Common myeloid progenitor, CD34-positive (primary cell): Measurements from ENCODE around the gene RPL7L1.

Source experiments
- CTCF ChIA-PET: fragments of 350-600 bp; sonication (Branson Sonifier 250); formaldehyde crosslinking; loops from one replicate; lab custom pipeline; 2021; ENCODE audit warnings: antibody characterized with exemption; lab: Charles Lee
- POLR2A ChIA-PET: fragments of 350-600 bp; sonication (Branson Sonifier 250); formaldehyde crosslinking; loops from one replicate; lab custom pipeline; 2021; ENCODE audit warnings: antibody characterized with exemption; lab: Charles Lee
- DNase-seq, 3 donors: peaks; one replicate each; pipeline versions ENCODE4 v3.0.0 to v3.0.0-alpha.2; 2013
- H3K27ac ChIP-seq, 2 experiments: 1 replicate in 1 of 2; 2 replicates in 1 of 2; pipeline ENCODE4 v1.7.0; 2013; ENCODE audit warnings: inconsistent platforms in 2 of 2, low read length in 2 of 2, mild to moderate bottlenecking in 2 of 2, low read depth in 1 of 2, moderate library complexity in 1 of 2; ENCODE audit not compliant: severe bottlenecking in 2 of 2, insufficient read depth in 1 of 2, poor library complexity in 1 of 2
- H3K27me3 ChIP-seq, 5 experiments: replicated peaks in 2 of 5; 1 replicate in 3 of 5; 2 replicates in 2 of 5; pipeline versions ENCODE4 v1.6.1 to v1.7.0; 2013; ENCODE audit warnings: low read length in 4 of 5, mild to moderate bottlenecking in 2 of 5, moderate library complexity in 2 of 5, inconsistent platforms in 1 of 5; ENCODE audit not compliant: insufficient read depth in 5 of 5, control insufficient read depth in 4 of 5
- H3K36me3 ChIP-seq, 4 experiments: 1 replicate in 2 of 4; 2 replicates in 2 of 4; pipeline versions ENCODE4 v1.6.1 to v1.7.0; 2013; ENCODE audit warnings: low read length in 3 of 4, control low read depth in 1 of 4, mild to moderate bottlenecking in 1 of 4; ENCODE audit not compliant: control insufficient read depth in 4 of 4, insufficient read depth in 4 of 4
- H3K4me1 ChIP-seq, 4 experiments: 1 replicate in 3 of 4; 2 replicates in 1 of 4; pipeline versions ENCODE4 v1.6.1 to v1.7.1; 2013; ENCODE audit warnings: low read length in 3 of 4, mild to moderate bottlenecking in 3 of 4, control low read depth in 1 of 4, inconsistent platforms in 1 of 4, moderate library complexity in 1 of 4; ENCODE audit not compliant: control insufficient read depth in 4 of 4, insufficient read depth in 4 of 4; ENCODE audit errors: control extremely low read depth in 1 of 4
- H3K4me3 ChIP-seq, 7 experiments: 1 replicate in 4 of 7; 2 replicates in 3 of 7; pipeline versions ENCODE4 v1.5.1 to v1.7.0; 2013; ENCODE audit warnings: mild to moderate bottlenecking in 7 of 7, low read length in 6 of 7, moderate library complexity in 6 of 7, inconsistent platforms in 2 of 7, low read depth in 2 of 7, control low read depth in 1 of 7; ENCODE audit not compliant: insufficient read depth in 4 of 7, control insufficient read depth in 1 of 7; ENCODE audit errors: extremely low read depth in 1 of 7
- H3K9me3 ChIP-seq, 5 experiments: 1 replicate in 4 of 5; 2 replicates in 1 of 5; pipeline versions ENCODE4 v1.6.1 to v1.7.1; 2013; ENCODE audit warnings: low read length in 4 of 5, mild to moderate bottlenecking in 2 of 5, inconsistent platforms in 1 of 5, low read depth in 1 of 5, moderate library complexity in 1 of 5; ENCODE audit not compliant: control insufficient read depth in 4 of 5, insufficient read depth in 2 of 5; ENCODE audit errors: control extremely low read depth in 1 of 5
- WGBS: methylation state at CpG from one replicate; pipeline ENCODE4 v1.1.5; 2013; ENCODE audit not compliant: insufficient coverage; 5-methylcytosine and 5-hydroxymethylcytosine counted together

Gene RPL7L1

DNA sequence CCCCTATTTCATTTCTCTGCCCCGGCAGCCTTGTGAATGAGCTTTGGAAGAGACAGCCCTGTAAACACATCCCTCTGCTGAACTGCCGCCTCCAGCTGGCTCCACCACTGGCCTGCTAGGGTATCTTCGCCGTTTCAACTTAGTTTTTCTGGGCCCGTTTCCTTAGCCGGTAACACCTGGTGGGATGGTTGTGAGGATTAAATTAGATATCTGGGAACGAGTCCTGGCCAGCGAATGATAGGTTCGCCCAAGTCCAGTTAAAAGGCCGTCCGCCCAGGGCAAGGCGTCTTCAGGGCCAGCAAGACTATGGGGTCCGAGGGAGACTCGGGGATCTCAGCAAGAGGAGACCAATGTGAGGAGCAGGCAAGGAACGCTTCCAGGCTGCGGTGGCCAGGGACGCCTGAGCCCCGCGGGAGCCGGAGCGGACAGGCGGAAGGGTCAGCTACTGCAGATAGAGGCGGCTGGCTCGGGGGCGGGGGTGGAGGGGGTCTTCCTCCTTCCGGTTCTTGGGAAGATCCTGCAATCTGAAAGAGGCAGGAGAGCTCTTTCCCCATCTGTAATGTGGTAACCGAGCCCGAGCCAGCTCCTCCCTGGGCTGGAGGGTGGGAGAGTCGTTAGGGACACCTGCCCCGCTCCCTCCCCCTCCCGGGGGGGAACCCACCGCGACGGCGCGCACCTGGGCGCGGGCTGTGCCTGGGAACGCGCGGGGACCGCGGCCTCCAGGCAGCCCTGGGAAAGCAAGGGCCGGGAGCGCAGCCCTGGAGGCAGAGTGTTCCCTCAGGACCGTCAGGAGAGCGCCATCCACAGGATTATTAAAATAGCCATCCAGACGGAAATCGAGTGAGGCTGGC, 32.0 kb downstream of the RPL7L1 start:
- POLR2A ChIA-PET = interaction anchor here (1.0 to 1.4 kb wide), 2 partner anchors 8 to 18 kb away, joined by 3 read pairs; partner anchors contain the start of gene CNPY3
- H3K36me3 ChIP-seq = no peaks in the 10 kb centered on the region
- DNase-seq = peak in 1 of 3 donors; percentile 33
- H3K27me3 ChIP-seq = peaks cover 0 to 5% (median 0%) of the 10 kb centered on the region in 5 experiments
- H3K4me3 ChIP-seq = peak overlapping the region in 5 of 7 experiments; percentile 19 to 70 (median 59)
- WGBS = 25% methylated on average over 40 of the region's 49 CpGs
- H3K27ac ChIP-seq = no peak overlapping the region
- no peaks in the 10 kb centered on the region for H3K9me3 ChIP-seq
- peaks cover 0 to 7% (median 5%) of the 10 kb centered on the region in 4 experiments for H3K4me1 ChIP-seq
- CTCF ChIA-PET = interaction anchor here (0.7 to 1.5 kb wide), 4 partner anchors 10 to 114 kb away, joined by 3 read pairs; no protein-coding TSS in a partner anchor

DNA sequence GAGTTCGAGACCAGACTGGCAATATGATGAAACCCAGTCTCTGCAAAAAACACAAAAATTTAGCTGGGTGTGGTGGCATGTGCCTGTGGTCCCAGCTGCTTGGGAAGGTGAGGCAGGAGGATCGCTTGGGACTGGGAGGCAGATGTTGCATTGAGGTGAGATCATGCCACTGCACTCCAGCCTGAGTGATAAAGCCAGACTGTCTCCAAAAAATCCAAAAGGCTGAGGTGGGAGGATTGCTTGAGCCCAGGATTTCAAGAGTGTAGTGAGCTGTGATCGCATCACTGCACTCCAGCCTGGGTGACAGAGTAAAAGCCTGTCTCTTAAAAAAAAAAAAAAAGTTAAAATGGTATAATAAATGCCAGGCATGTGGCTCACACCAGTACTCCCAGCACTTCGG, 35.1 kb downstream of the RPL7L1 start:
- ChIA-PET POLR2A (interaction anchor here (0.6 to 0.7 kb wide), 2 partner anchors 35 to 106 kb away, joined by 3 to 4 read pairs; partner anchors contain the start of gene RPL7L1), CTCF (interaction anchor here (1.0 kb wide), 2 partner anchors 15 to 31 kb away, joined by 3 to 4 read pairs; no protein-coding TSS in a partner anchor)
- Histone ChIP-seq H3K4me3 (no peak overlapping the region), H3K36me3 (no peaks in the 10 kb centered on the region), H3K9me3 (no peaks in the 10 kb centered on the region), H3K27me3 (peaks cover 0 to 5% (median 0%) of the 10 kb centered on the region in 5 experiments), H3K4me1 (peaks cover 0 to 7% (median 5%) of the 10 kb centered on the region in 4 experiments), H3K27ac (no peak overlapping the region)
- no peak for DNase-seq
- 100% methylated on average over 1 of the region's 4 CpGs for WGBS

DNA sequence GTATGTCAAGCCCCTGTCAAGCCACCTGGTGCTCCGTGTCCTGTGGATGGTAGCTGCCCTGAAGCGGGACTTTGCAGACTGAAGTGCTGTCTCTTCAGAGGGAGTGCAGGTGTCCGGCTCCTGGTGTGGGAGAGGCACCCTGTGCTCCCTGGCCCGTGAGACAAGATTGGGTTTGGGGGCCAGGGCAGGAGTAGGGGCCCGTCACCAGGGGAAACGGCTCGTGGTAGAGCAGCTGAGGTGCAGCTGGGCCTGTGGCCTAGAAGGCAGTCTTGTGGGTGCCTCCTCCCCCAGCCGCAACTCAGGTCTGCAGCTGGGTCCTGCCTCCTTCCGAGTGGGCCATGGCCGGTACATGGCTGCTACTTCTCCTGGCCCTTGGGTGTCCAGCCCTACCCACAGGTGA, 36.3 kb downstream of the RPL7L1 start, which contains the start of gene PTCRA:
Gene PTCRA (plus strand): TSS at position 322 of the 400 bp plus-strand sequence. CDS start 17 bp downstream, at position 339.
- ChIA-PET POLR2A (no interaction called here), CTCF (interaction anchor here (0.7 to 3.0 kb wide), 2 partner anchors 13 to 42 kb away, joined by 3 to 16 read pairs; partner anchors contain the start of gene CNPY3)
- DNase-seq = peak in 1 of 3 donors; percentile 9
- 73% methylated on average over 10 of the region's 10 CpGs for WGBS
- Histone ChIP-seq H3K27ac (no peak within 1 kb of the TSS), H3K4me1 (peaks cover 0 to 7% (median 5%) of the 10 kb centered on the region in 4 experiments), H3K4me3 (no peak within 1 kb of the TSS), H3K9me3 (no peaks in the 10 kb centered on the region), H3K27me3 (peaks cover 0 to 5% (median 0%) of the 10 kb centered on the region in 5 experiments), H3K36me3 (no peaks in the 10 kb centered on the region)

- Histone ChIP-seq H3K27me3 (peaks cover 0 to 5% (median 0%) of the 10 kb centered on the region in 5 experiments), H3K9me3 (no peaks in the 10 kb centered on the region), H3K27ac (no peak overlapping the region), H3K4me3 (no peak overlapping the region), H3K4me1 (peaks cover 0 to 7% (median 4%) of the 10 kb centered on the region in 4 experiments), H3K36me3 (no peaks in the 10 kb centered on the region)
- ChIA-PET CTCF (interaction anchor here (3.0 kb wide), 1 partner anchor 13 kb away, joined by 16 read pairs; the partner anchor contains the start of gene CNPY3), POLR2A (no interaction called here)
- WGBS = 100% methylated on average over 1 of the region's 1 CpG
- no peak for DNase-seq
Observed at GRCh38 chr6:42916288-42916687, 36.9 kb downstream of the RPL7L1 start.

- Histone ChIP-seq H3K4me3 (no peak overlapping the region), H3K9me3 (no peaks in the 10 kb centered on the region), H3K27ac (no peak overlapping the region), H3K27me3 (no peaks in the 10 kb centered on the region), H3K36me3 (no peaks in the 10 kb centered on the region), H3K4me1 (peaks cover 0 to 5% (median 0%) of the 10 kb centered on the region in 4 experiments)
- no peak for DNase-seq
- POLR2A ChIA-PET = no interaction called here
- CTCF ChIA-PET = no interaction called here
- WGBS = 78% methylated on average over 4 of the region's 6 CpGs
Observed at GRCh38 chr6:42921801-42922200, 42.4 kb downstream of the RPL7L1 start.

DNA sequence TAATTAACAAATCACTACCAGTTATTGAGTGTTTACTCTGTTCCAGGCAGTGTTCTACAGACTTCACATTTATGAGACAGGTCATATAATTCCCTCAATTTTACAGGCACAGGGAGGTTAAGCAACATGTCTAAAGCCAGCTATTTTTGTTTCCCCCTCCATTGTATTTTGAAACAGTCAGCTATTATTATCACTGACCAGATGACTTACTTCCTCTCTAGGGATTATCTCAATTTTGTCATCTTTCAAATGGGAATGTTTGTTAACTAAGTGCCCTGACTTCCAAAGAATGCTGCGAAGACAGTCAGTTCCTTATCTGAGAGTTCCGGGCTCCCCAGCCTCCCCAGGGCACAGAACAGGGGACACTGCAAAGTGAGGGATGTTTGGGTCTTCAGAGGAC, 44.2 kb downstream of the RPL7L1 start:
- CTCF ChIA-PET = interaction anchor here (1.1 kb wide), 1 partner anchor 19 kb away, joined by 3 read pairs; no protein-coding TSS in a partner anchor
- Histone ChIP-seq H3K27me3 (no peaks in the 10 kb centered on the region), H3K4me3 (no peak overlapping the region), H3K36me3 (no peaks in the 10 kb centered on the region), H3K27ac (no peak overlapping the region), H3K9me3 (no peaks in the 10 kb centered on the region), H3K4me1 (peaks cover 3 to 15% (median 7%) of the 10 kb centered on the region in 4 experiments)
- POLR2A ChIA-PET = no interaction called here
- WGBS = 96% methylated on average over 2 of the region's 2 CpGs
- DNase-seq = no peak
